Transverse colon (tissue), 4 donors: Measurements from ENCODE around the gene ADCY5. TPM values are rescaled to one million over a fixed set of nuclear protein-coding genes. Genes with fewer than 3 reads are reported as not detected.

Source experiments
- DNase-seq: peaks from one replicate; pipeline ENCODE4 v3.0.0-alpha.2; 2019
- H3K27ac ChIP-seq, 4 donors: fragments of 200-600 bp; sonication (generic); 2 replicates each; pipeline ENCODE4 v1.5.1; 2016 to 2018; ENCODE audit warnings: inconsistent platforms in 4 of 4
- H3K27me3 ChIP-seq: fragments of 200-600 bp; sonication (generic); 2 replicates; pipeline ENCODE4 v1.5.1; 2017; ENCODE audit warnings: inconsistent platforms
- H3K36me3 ChIP-seq, 4 donors: fragments of 200-600 bp; sonication (generic); 2 replicates each; pipeline ENCODE4 v1.5.1; 2017 to 2019; ENCODE audit warnings: inconsistent platforms in 4 of 4
- H3K4me1 ChIP-seq, 4 donors: fragments of 200-600 bp; sonication (generic); 2 replicates each; pipeline ENCODE4 v1.5.1; 2017 to 2020; ENCODE audit warnings: inconsistent platforms in 4 of 4
- H3K4me3 ChIP-seq, 4 donors: fragments of 200-600 bp; sonication (generic); 1 replicate in 1 of 4; 2 replicates in 3 of 4; pipeline versions ENCODE4 v1.5.1 to v1.6.1; 2017 to 2019; ENCODE audit warnings: inconsistent platforms in 4 of 4
- H3K9me3 ChIP-seq, 2 donors: fragments of 200-600 bp; sonication (generic); 2 replicates each; pipeline ENCODE4 v1.5.1; 2017 to 2019; ENCODE audit warnings: inconsistent platforms in 2 of 2
- EP300 ChIP-seq: sonication (generic); formaldehyde crosslinking; IDR thresholded peaks from one replicate; pipeline ENCODE4 v1.6.1; 2017; ENCODE audit warnings: antibody characterized with exemption, low read depth
- POLR2A ChIP-seq: fragments of 450-650 bp; IDR thresholded peaks from one replicate; pipeline ENCODE4 v1.6.1; 2016; ENCODE audit warnings: antibody characterized with exemption, mild to moderate bottlenecking, moderate library complexity
- POLR2AphosphoS5 ChIP-seq, 3 donors: sonication (generic); formaldehyde crosslinking; IDR thresholded peaks; one replicate each; pipeline ENCODE4 v1.6.1; 2016; ENCODE audit warnings: antibody characterized with exemption in 3 of 3
- WGBS, 2 donors: methylation state at CpG; one replicate each; pipeline ENCODE4 v1.1.5; 2018; ENCODE audit warnings: low coverage in 1 of 2; 5-methylcytosine and 5-hydroxymethylcytosine counted together
- in situ Hi-C, 4 donors: fragments of 200-750 bp; cut with MboI; loops; one replicate each; pipeline versions ENCODE4 v1.15.0 to v1.15.1; 2017; ENCODE audit warnings: low sequenced_read_pairs in 3 of 4, low pct_ligation_motif_present in 1 of 4, low pct_unique_long_range_greater_than_20kb in 1 of 4
- intact Hi-C: fragments of 100-400 bp; cut with DNase I; formaldehyde crosslinking; loops from one replicate; pipeline ENCODE4 v1.15.1; 2023; ENCODE audit warnings: low total_unique reads
- total RNA-seq, 4 donors: library from RNA; depleted of rRNA; stranded (reverse); fragments of >200 nt; gene quantifications; one replicate each; pipeline ENCODE4 v1.1.0, GENCODE V29; 2016
- TF ChIP-seq, protein P1 (sequence below), 5 experiments: fragments of 200-600 bp in 3 of 5; fragments of 450-650 bp in 2 of 5; sonication (generic) in 3 of 5; IDR thresholded peaks; 1 replicate in 2 of 5; 2 replicates in 3 of 5; pipeline ENCODE4 v1.5.1; 2016 to 2017; ENCODE audit warnings: antibody characterized with exemption in 5 of 5, inconsistent platforms in 3 of 5, mild to moderate bottlenecking in 2 of 5, moderate library complexity in 1 of 5

Gene ADCY5
- total RNA-seq, 4 donors from 2014 or later, result 13.9 to 42.0 (median 28.6) TPM

- WGBS, 2 donors, result 81 to 83% methylated on average over 7 to 9 of the region's 9 CpGs
- no peaks in the 10 kb centered on the region for H3K36me3 ChIP-seq
- no peak for DNase-seq
- H3K9me3 ChIP-seq, result no peaks in the 10 kb centered on the region
- no peak overlapping the region for H3K27ac ChIP-seq
- no peaks in the 10 kb centered on the region for H3K27me3 ChIP-seq
- no peaks in the 10 kb centered on the region for H3K4me1 ChIP-seq
- no peak overlapping the region for H3K4me3 ChIP-seq
- intact Hi-C loops (no loop called here), in situ Hi-C loops (no loop called here)
- TF ChIP-seq, protein P1, sequence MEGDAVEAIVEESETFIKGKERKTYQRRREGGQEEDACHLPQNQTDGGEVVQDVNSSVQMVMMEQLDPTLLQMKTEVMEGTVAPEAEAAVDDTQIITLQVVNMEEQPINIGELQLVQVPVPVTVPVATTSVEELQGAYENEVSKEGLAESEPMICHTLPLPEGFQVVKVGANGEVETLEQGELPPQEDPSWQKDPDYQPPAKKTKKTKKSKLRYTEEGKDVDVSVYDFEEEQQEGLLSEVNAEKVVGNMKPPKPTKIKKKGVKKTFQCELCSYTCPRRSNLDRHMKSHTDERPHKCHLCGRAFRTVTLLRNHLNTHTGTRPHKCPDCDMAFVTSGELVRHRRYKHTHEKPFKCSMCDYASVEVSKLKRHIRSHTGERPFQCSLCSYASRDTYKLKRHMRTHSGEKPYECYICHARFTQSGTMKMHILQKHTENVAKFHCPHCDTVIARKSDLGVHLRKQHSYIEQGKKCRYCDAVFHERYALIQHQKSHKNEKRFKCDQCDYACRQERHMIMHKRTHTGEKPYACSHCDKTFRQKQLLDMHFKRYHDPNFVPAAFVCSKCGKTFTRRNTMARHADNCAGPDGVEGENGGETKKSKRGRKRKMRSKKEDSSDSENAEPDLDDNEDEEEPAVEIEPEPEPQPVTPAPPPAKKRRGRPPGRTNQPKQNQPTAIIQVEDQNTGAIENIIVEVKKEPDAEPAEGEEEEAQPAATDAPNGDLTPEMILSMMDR (IDR thresholded peaks at IDR 0.05), result no peak
- TF ChIP-seq EP300, result no peak
- no peak for TF ChIP-seq POLR2AphosphoS5 (IDR thresholded peaks at IDR 0.05)
- no peak for TF ChIP-seq POLR2A
These were observed 137.7 kb downstream of the ADCY5 start for GRCh38 chr3:123311201-123311600.

DNA sequence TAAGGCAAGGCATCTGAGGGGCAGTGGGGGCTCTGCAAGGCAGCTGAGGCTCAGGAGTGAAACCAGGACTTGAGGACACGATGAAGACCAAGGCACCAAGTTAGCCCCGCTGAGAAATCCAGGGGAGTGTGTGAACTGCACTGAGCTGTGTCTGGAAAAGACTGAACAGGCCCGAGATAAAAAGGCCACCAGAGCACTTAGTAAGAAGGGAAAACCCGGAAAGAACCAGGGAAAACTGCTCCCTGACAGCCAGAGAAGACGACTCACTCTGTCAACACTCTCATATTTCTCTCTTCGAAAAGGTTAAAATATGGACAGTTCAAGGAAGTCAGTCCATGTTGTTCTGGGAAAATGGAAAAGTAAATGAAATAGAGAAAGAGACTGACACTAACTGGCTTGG lies 138.1 kb downstream of the ADCY5 start:
- H3K27me3 ChIP-seq, result no peaks in the 10 kb centered on the region
- TF ChIP-seq POLR2AphosphoS5 (IDR thresholded peaks at IDR 0.05) (no peak), EP300 (no peak), POLR2A (no peak)
- TF ChIP-seq, protein P1 (IDR thresholded peaks at IDR 0.05), result no peak
- 44 to 62% methylated on average over 4 to 6 of the region's 6 CpGs for WGBS, 2 donors
- H3K9me3 ChIP-seq, result no peaks in the 10 kb centered on the region
- no peak for DNase-seq
- in situ Hi-C loops, result no loop called here
- H3K27ac ChIP-seq, result no peak overlapping the region
- H3K4me3 ChIP-seq, result no peak overlapping the region
- intact Hi-C loops, result no loop called here
- H3K4me1 ChIP-seq, result no peaks in the 10 kb centered on the region
- H3K36me3 ChIP-seq, result no peaks in the 10 kb centered on the region

DNA sequence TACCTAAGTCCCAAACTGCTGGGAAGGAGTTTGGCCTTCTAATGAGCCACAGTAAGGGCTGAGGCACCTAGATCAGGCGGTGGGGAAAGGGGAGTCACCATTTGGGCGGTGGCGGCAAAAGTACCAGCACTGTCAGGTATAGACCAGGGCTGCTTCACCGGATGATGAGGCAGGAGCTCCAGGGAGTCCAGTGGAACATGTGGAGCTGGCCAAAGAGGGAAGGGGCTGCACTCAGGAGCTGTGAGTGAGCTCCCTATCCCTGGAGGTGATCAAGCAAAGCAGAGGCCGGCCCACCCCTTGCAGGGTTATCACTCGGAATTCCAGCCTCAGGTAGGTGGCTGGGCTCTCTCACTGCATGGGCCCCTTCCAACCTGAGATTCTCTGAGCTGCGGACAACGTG lies 138.7 kb downstream of the ADCY5 start:
- Histone ChIP-seq H3K36me3 (no peaks in the 10 kb centered on the region), H3K27ac (no peak overlapping the region), H3K4me3 (no peak overlapping the region), H3K4me1 (no peaks in the 10 kb centered on the region), H3K9me3 (no peaks in the 10 kb centered on the region), H3K27me3 (no peaks in the 10 kb centered on the region)
- in situ Hi-C loops (no loop called here), intact Hi-C loops (no loop called here)
- 93% methylated on average over 7 of the region's 8 CpGs; no CpG with 5 or more reads in 1 of the 2 donors for WGBS, 2 donors
- TF ChIP-seq EP300 (no peak), POLR2AphosphoS5 (IDR thresholded peaks at IDR 0.05) (no peak), POLR2A (no peak)
- TF ChIP-seq, protein P1 (IDR thresholded peaks at IDR 0.05), result no peak
- DNase-seq, result no peak

- intact Hi-C loops, result no loop called here
- H3K36me3 ChIP-seq, result no peaks in the 10 kb centered on the region
- 81 to 85% methylated on average over 5 of the region's 5 CpGs for WGBS, 2 donors
These were observed 141.8 kb downstream of the ADCY5 start for GRCh38 chr3:123307064-123307463.

GRCh38 chr3:123305192-123305591 lies 143.7 kb downstream of the ADCY5 start:
- intact Hi-C loops, result no loop called here

More at GRCh38 chr3:123307064-123307463, 141.8 kb downstream of the ADCY5 start:
- no peak overlapping the region for H3K4me3 ChIP-seq
- H3K9me3 ChIP-seq, result no peaks in the 10 kb centered on the region
- H3K4me1 ChIP-seq, result no peaks in the 10 kb centered on the region
- no peak for TF ChIP-seq POLR2A
- DNase-seq, result no peak
- no peaks in the 10 kb centered on the region for H3K27me3 ChIP-seq
- H3K27ac ChIP-seq, result no peak overlapping the region
- in situ Hi-C loops, result no loop called here

More at GRCh38 chr3:123305192-123305591, 143.7 kb downstream of the ADCY5 start:
- Histone ChIP-seq H3K36me3 (no peaks in the 10 kb centered on the region), H3K27ac (no peak overlapping the region), H3K4me3 (no peak overlapping the region), H3K9me3 (no peaks in the 10 kb centered on the region), H3K4me1 (no peaks in the 10 kb centered on the region), H3K27me3 (no peaks in the 10 kb centered on the region)
- no peak for DNase-seq
- WGBS, 2 donors, result 79% methylated on average over 2 of the region's 2 CpGs; no CpG with 5 or more reads in 1 of the 2 donors
- TF ChIP-seq EP300, result no peak
- no peak for TF ChIP-seq POLR2A
- TF ChIP-seq, protein P1 (IDR thresholded peaks at IDR 0.05), result no peak
- no peak for TF ChIP-seq POLR2AphosphoS5 (IDR thresholded peaks at IDR 0.05)
- in situ Hi-C loops, result no loop called here
